ENCODE results near the gene CEP104. TPM values are rescaled to one million over a fixed set of nuclear protein-coding genes. Genes with fewer than 3 reads are reported as not detected.

CEP104 gene
- total RNA-seq, 4 donors from 2014 or later = 18.7 to 24.4 (median 19.8) TPM

GRCh38 chr1:3894626-3895278 is 37.7 kb upstream of the CEP104 start:
- H3K27ac ChIP-seq = peak overlapping the region in 1 of 4 donors; percentile 57
- H3K27me3 ChIP-seq = no peaks in the 10 kb centered on the region
- intact Hi-C loops (cut with DNase I) = no loop called here
- WGBS, 2 donors = 90 to 100% methylated on average over 6 to 12 of the region's 17 CpGs
- peaks cover 0 to 11% (median 0%) of the 10 kb centered on the region in 3 donors for H3K9me3 ChIP-seq
- DNase-seq = no peak
- peaks cover 6 to 40% (median 18%) of the 10 kb centered on the region in 3 donors for H3K36me3 ChIP-seq
- TF ChIP-seq POLR2A (IDR thresholded peaks at IDR 0.05) (no peak), CTCF (IDR thresholded peaks at IDR 0.05) (no peak)
- H3K4me3 ChIP-seq = no peak overlapping the region
- peaks cover 6 to 40% (median 6%) of the 10 kb centered on the region in 3 donors for H3K4me1 ChIP-seq

GRCh38 chr1:3893190-3893589 is 36.2 kb upstream of the CEP104 start:
- Histone ChIP-seq H3K27ac (no peak overlapping the region), H3K4me3 (no peak overlapping the region), H3K36me3 (peaks cover 6 to 56% (median 21%) of the 10 kb centered on the region in 3 donors), H3K4me1 (peaks cover 0 to 32% (median 0%) of the 10 kb centered on the region in 3 donors), H3K9me3 (peaks cover 0 to 9% (median 0%) of the 10 kb centered on the region in 3 donors), H3K27me3 (no peaks in the 10 kb centered on the region)
- no peak for TF ChIP-seq POLR2A (IDR thresholded peaks at IDR 0.05)
- TF ChIP-seq CTCF (IDR thresholded peaks at IDR 0.05) = no peak
- no peak for DNase-seq
- 67 to 78% methylated on average over 5 of the region's 5 CpGs for WGBS, 2 donors
- intact Hi-C loops (cut with DNase I) = no loop called here

- intact Hi-C loops (cut with DNase I) = no loop called here
- Histone ChIP-seq H3K36me3 (peaks cover 6 to 60% (median 21%) of the 10 kb centered on the region in 3 donors), H3K4me1 (peaks cover 0 to 32% (median 0%) of the 10 kb centered on the region in 3 donors), H3K4me3 (no peak overlapping the region), H3K9me3 (peaks cover 0 to 5% (median 0%) of the 10 kb centered on the region in 3 donors), H3K27me3 (no peaks in the 10 kb centered on the region), H3K27ac (no peak overlapping the region)
- no peak for DNase-seq
- 38 to 74% methylated on average over 12 to 13 of the region's 14 CpGs for WGBS, 2 donors
- no peak for TF ChIP-seq CTCF (IDR thresholded peaks at IDR 0.05)
- no peak for TF ChIP-seq POLR2A (IDR thresholded peaks at IDR 0.05)
Measured at GRCh38 chr1:3892748-3893147, 35.7 kb upstream of the CEP104 start.

GRCh38 chr1:3891329-3891865 is 34.4 kb upstream of the CEP104 start:
- DNase-seq = no peak
- 83 to 88% methylated on average over 11 of the region's 17 CpGs for WGBS, 2 donors
- Histone ChIP-seq H3K27me3 (no peaks in the 10 kb centered on the region), H3K9me3 (no peaks in the 10 kb centered on the region), H3K4me1 (peaks cover 0 to 31% (median 0%) of the 10 kb centered on the region in 3 donors), H3K4me3 (no peak overlapping the region), H3K27ac (peak overlapping the region in 1 of 4 donors; percentile 10), H3K36me3 (peaks cover 13 to 72% (median 21%) of the 10 kb centered on the region in 3 donors)
- no peak for TF ChIP-seq CTCF (IDR thresholded peaks at IDR 0.05)
- no peak for TF ChIP-seq POLR2A (IDR thresholded peaks at IDR 0.05)
- intact Hi-C loops (cut with DNase I) = no loop called here
